ENCODE results near the gene P4HA1.
A peak's percentile ranks its signal among the peaks of the same experiment; 100 is the strongest.

DNA sequence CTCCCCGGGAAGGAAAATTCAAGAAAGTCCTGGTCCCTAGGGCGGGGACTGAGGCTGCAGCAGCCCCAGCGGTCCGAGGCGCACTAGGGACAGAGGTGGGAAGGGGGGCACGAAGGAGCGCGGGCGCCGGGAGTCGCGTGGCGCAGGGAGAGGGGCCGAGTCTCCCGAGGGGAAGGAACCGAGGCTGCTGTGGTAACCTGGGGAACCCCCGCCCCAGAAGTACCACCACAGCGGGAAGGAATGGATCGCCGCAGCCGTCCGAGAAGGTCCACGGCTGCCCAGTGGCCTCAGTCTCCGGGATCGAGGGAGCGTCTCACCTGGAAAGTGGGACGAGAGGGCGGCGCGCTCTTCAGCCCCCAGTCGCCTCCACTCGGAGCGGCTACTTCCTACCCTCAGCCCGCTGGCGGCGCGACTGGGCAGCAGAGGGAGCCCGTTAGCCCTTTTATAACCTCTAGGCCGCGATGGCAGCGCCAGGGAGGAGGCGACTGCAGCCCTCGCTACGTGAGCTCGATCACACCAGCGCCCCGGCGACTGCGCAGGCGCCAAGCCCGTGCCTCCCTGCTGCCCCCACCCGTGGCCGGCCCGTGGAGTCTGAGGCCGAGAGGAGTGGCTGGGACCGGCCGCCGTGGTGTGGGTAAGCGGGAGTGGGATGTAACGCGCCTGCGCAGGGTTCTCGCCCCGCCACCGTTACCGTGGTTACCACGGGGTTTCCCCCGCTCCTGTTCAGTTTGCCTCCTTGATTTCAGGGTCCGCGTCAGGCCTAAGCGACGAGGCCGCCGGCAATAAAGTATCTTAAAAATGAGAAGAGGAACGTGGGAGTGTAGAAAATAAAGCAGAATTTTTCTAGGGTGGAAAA is at the start of gene P4HA1:
- TF ChIP-seq, protein P1, sequence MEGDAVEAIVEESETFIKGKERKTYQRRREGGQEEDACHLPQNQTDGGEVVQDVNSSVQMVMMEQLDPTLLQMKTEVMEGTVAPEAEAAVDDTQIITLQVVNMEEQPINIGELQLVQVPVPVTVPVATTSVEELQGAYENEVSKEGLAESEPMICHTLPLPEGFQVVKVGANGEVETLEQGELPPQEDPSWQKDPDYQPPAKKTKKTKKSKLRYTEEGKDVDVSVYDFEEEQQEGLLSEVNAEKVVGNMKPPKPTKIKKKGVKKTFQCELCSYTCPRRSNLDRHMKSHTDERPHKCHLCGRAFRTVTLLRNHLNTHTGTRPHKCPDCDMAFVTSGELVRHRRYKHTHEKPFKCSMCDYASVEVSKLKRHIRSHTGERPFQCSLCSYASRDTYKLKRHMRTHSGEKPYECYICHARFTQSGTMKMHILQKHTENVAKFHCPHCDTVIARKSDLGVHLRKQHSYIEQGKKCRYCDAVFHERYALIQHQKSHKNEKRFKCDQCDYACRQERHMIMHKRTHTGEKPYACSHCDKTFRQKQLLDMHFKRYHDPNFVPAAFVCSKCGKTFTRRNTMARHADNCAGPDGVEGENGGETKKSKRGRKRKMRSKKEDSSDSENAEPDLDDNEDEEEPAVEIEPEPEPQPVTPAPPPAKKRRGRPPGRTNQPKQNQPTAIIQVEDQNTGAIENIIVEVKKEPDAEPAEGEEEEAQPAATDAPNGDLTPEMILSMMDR (IDR thresholded peaks at IDR 0.05): peak; percentile 37 to 79 (median 65)
- TF ChIP-seq POLR2A (IDR thresholded peaks at IDR 0.05): peak; percentile 95 to 98
